Bronchial epithelial cell (primary cell): ENCODE measurements around the gene SYT12. TPM values are rescaled to one million over a fixed set of nuclear protein-coding genes. Genes with fewer than 3 reads are reported as not detected.

Source experiments
- DNase-seq: peaks from one replicate; pipeline ENCODE4 v3.0.0-alpha.2; 2010; ENCODE audit warnings: low read depth
- FAIRE-seq: peaks from 2 replicates; lab custom pipeline; 2011; peaks lifted over from hg19 to GRCh38; lab: Jason Lieb, UNC
- H3K27me3 ChIP-seq: 2 replicates; pipeline ENCODE4 v1.5.1; 2011; ENCODE audit warnings: low read length; ENCODE audit not compliant: control insufficient read depth, insufficient read depth
- H3K36me3 ChIP-seq: 2 replicates; pipeline ENCODE4 v1.5.1; 2011; ENCODE audit warnings: low read length; ENCODE audit not compliant: control insufficient read depth, insufficient read depth
- H3K4me3 ChIP-seq: 2 replicates; pipeline ENCODE4 v1.5.1; 2011; ENCODE audit warnings: mild to moderate bottlenecking, low read depth, low read length, control low read depth
- total RNA-seq: library from RNA; depleted of rRNA; stranded (reverse); fragments of >200 nt; gene quantifications from 2 replicates; pipeline ENCODE4 v1.2.1, GENCODE V29; 2014
- TF ChIP-seq, protein P1 (sequence below): IDR thresholded peaks from 2 replicates; pipeline ENCODE4 v1.5.1; 2011; ENCODE audit warnings: mild to moderate bottlenecking, moderate library complexity, low read length, control low read depth, inconsistent platforms; ENCODE audit not compliant: insufficient read depth, severe bottlenecking

Gene SYT12
- total RNA-seq, 1 donor from 2014 or later, result 2.9 TPM

DNA sequence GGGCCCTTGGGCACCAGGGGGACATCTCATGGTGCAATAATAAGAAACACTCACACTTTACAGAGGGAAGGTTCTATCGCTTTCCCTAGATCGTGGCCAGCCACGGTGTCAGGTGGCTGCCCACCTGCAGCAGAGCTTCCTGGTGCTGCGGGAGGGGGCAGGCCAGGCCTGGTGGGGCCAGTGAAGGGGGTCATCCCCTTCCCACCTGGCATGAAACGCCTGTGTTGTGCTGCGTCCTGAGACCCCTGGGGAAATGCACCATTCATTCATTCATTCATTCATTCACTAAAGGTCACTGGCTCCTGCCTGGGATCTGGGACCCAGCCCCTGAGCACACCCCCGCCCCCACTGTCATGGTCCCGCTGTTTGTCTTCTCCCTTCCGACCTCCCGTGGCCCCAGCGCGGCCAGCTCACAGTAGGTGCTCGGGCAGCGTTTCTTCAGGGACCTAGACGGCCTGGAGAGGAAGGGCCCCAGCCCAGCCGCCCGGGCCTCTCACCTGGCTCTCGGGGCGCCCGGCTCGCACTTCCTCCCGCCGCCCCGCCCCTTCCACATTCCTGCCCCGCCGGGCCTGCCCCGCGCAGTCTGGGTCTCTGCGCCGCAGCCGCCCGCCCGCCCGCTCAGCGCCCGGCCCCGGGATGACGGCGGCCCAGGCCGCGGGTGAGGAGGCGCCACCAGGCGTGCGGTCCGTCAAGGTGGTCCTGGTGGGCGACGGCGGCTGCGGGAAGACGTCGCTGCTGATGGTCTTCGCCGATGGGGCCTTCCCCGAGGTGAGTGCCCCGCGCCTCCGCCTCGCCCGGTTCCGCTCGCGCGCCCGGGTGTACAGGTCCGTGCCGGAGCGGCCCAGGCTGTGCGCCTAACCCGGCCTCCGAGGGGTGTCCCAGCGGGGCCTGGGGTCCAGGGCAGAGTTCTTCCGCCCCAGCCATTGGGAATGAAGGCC, 33.6 kb downstream of the SYT12 start, which contains the start of gene RHOD:
RHOD (plus strand) TSS at position 581 of the 938 bp plus-strand sequence; CDS start at position 637, 56 bp downstream.
- no peak for FAIRE-seq
- no peak for DNase-seq
- H3K27me3 ChIP-seq, result no peaks in the 10 kb centered on the region
- H3K4me3 ChIP-seq, result peak within 1 kb of the TSS; percentile 83
- TF ChIP-seq, protein P1, sequence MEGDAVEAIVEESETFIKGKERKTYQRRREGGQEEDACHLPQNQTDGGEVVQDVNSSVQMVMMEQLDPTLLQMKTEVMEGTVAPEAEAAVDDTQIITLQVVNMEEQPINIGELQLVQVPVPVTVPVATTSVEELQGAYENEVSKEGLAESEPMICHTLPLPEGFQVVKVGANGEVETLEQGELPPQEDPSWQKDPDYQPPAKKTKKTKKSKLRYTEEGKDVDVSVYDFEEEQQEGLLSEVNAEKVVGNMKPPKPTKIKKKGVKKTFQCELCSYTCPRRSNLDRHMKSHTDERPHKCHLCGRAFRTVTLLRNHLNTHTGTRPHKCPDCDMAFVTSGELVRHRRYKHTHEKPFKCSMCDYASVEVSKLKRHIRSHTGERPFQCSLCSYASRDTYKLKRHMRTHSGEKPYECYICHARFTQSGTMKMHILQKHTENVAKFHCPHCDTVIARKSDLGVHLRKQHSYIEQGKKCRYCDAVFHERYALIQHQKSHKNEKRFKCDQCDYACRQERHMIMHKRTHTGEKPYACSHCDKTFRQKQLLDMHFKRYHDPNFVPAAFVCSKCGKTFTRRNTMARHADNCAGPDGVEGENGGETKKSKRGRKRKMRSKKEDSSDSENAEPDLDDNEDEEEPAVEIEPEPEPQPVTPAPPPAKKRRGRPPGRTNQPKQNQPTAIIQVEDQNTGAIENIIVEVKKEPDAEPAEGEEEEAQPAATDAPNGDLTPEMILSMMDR, result no peak
- H3K36me3 ChIP-seq, result peaks cover 15% of the 10 kb centered on the region

DNA sequence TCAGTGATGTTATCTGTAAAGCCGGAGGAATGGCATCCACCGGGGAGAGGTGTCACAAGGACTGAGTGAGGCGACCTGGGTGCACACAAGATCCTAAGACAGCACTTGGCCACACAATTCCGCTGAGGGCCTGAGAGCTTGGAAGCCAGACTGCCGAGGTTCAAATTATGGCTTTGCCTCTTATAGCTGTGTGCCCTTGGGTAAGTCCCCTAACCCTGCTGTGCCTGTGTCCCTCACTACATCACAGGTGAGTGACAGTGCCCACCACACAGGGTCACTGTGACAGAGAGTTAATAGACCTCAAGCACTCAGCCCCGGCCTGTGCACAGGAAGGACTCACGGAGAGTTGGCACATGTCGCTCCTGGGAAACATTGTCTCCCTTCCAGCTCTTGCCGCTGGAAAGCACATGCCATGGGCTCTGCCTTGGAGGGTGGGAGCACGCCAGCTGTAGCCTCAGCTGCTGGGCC, 34.3 kb downstream of the SYT12 start:
- FAIRE-seq, result no peak
- H3K4me3 ChIP-seq, result peak overlapping the region; percentile 83
- no peaks in the 10 kb centered on the region for H3K27me3 ChIP-seq
- H3K36me3 ChIP-seq, result peaks cover 15% of the 10 kb centered on the region
- no peak for DNase-seq
- TF ChIP-seq, protein P1, result no peak

DNA sequence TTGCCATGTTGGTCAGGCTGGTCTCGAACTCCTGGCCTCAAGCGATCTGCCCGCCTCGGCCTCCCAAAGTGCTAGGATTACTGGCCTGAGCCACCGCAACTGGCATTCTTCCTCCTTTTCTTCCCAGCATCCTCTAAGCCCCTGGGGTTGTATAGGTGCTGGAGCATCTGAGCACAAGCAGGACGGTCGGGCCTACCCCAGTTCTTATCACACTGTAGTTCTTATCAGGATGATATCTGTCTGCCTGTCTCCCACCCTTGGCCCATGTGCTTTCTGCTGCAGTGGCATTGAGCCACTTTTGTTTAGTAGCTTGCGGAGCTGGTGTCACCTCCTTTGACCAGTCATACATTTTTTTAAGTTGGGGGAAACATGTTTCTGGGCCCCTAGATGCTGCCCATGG, 35.6 kb downstream of the SYT12 start:
- Histone ChIP-seq H3K36me3 (peaks cover 15% of the 10 kb centered on the region), H3K27me3 (no peaks in the 10 kb centered on the region), H3K4me3 (peak overlapping the region; percentile 17)
- TF ChIP-seq, protein P1, result no peak
- no peak for DNase-seq
- FAIRE-seq, result no peak

DNA sequence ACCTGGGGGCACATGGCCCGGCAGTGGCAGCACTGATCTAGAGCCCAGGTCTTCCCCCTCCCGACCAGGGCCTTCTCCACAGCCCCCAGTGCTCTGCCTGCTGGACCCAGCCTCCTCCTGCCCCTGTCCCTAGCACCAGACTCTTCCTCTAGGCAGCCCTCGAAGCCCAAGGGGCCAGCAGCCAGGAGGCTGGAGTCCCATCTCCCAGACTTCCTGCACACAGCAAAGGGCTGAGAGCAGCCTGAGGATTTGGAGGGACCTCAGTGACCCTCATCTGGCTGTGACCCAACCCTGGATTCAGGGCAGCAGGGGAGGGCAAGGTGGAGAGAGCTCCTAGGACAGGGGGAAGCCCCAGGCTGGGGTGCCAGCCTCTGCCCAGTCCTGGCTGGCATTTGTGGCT, 36.7 kb downstream of the SYT12 start:
- Histone ChIP-seq H3K4me3 (no peak overlapping the region), H3K27me3 (no peaks in the 10 kb centered on the region), H3K36me3 (peaks cover 15% of the 10 kb centered on the region)
- TF ChIP-seq, protein P1, result no peak
- DNase-seq (no peak), FAIRE-seq (no peak)

DNA sequence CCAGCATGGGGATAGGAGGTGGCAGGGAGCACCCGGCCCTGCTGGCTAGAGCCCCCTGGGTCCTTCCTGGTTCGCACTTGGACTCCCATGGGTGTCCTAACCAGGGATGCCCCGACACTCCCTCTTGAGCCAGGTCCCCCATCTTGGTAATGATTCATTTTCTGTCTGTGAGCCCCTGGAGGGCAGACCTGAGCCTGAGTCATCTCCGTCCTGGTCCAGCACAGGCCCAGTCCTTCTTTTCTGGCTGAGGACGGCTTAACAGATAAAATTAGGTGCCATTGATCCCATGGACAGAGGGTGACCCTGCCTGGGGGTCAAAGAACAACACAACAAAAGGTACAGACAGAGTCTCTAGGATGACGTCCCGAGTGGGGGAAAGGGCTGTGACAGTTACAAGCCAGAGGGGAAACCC, 37.2 kb downstream of the SYT12 start:
- FAIRE-seq (no peak), DNase-seq (peak; percentile 73)
- Histone ChIP-seq H3K27me3 (no peaks in the 10 kb centered on the region), H3K4me3 (no peak overlapping the region), H3K36me3 (peaks cover 15% of the 10 kb centered on the region)
- TF ChIP-seq, protein P1, result no peak
